SK-N-SH treated with all-trans-retinoic acid at 6 μM for 48 hours (cell line): Measurements from ENCODE around the gene DCAF5.

Experiments used
- ESRRG ChIP-seq: fragments of 250-450 bp; sonication (Bioruptor Pico); IDR thresholded peaks from 2 replicates; pipeline ENCODE4 v1.6.1; 2021; ENCODE audit warnings: mild to moderate bottlenecking
- PPARA ChIP-seq: fragments of 250-450 bp; sonication (Bioruptor Pico); IDR thresholded peaks from 2 replicates; pipeline ENCODE4 v1.5.0; 2020; ENCODE audit warnings: mild to moderate bottlenecking, borderline replicate concordance

DNA sequence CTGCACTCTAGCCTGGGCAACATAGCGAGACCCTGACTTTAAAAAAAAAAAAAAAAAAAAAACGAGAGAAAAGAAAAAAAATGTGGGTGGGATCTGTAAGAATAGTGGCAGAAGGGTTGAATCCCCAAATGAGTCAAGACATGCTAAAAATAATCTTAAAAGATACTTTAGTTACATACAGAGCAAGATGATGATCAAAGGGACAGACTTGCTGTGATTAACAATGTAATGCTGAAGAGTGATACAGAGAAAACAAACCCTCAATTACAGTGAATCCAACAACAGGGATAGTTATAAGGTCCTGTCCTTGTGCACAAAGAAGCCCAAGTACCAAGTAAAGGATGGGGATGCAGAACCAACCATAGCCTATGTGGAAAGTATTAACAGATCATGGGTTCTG lies 80.3 kb downstream of the DCAF5 start:
- no peak for TF ChIP-seq PPARA (CRISPR knock-in tag)
- TF ChIP-seq ESRRG = no peak
